Stimulated activated effector memory CD8-positive, alpha-beta T cell treated with anti-CD3 and anti-CD28 coated beads, Interleukin-12 subunit alpha, Interleukin-12 subunit beta, amount 100 ng/mL, for 72 hours (primary cell): ENCODE measurements around the gene ARFGEF3.

Experiments
- ATAC-seq: fragments of 150-1000 bp; cut with Tn5 transposase; 2 replicates; pipeline ENCODE4 v1.10.0; 2021
- DNase-seq, 2 donors: peaks; one replicate each; pipeline ENCODE4 v3.0.0; 2021 to 2022; ENCODE audit warnings: low spot score in 2 of 2
- H3K27ac Mint-ChIP-seq: one replicate; pipeline ENCODE4 v1.8.0; 2022; ENCODE audit warnings: mild to moderate bottlenecking, mixed read lengths
- H3K36me3 Mint-ChIP-seq: one replicate; pipeline ENCODE4 v1.8.0; 2022; ENCODE audit warnings: mild to moderate bottlenecking, mixed read lengths
- H3K4me1 Mint-ChIP-seq: one replicate; pipeline ENCODE4 v1.8.0; 2022; ENCODE audit warnings: mixed read lengths
- H3K4me3 Mint-ChIP-seq: one replicate; pipeline ENCODE4 v1.8.0; 2022; ENCODE audit warnings: mild to moderate bottlenecking, mixed read lengths
- H3K9me3 Mint-ChIP-seq: one replicate; pipeline ENCODE4 v1.8.0; 2022; ENCODE audit warnings: mixed read lengths

ARFGEF3 gene

DNA sequence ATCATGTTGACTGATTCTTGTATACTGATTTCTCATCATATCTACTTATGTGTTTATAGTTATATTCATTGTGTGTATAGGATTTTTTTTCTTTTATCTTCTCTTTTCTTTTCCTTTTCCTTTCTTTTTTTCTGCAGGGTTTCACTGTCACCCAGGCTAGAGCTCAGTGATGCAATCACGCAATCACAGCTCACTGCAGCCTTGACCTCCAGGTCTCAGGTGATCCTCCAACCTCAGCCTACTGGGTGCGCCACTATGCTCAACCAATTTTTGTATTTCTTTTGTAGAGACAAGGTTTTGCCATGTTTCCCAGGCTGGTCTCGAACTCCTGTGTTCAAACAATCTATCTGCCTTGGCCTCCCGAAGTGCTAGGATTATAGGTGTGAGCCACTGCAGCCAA, 58.2 kb downstream of the ARFGEF3 start:
- no peak overlapping the region for H3K27ac Mint-ChIP-seq
- ATAC-seq (no peak), DNase-seq (no peak)
- no peaks in the 10 kb centered on the region for H3K36me3 Mint-ChIP-seq
- no peaks in the 10 kb centered on the region for H3K4me1 Mint-ChIP-seq
- H3K9me3 Mint-ChIP-seq = no peaks in the 10 kb centered on the region
- no peak overlapping the region for H3K4me3 Mint-ChIP-seq

DNA sequence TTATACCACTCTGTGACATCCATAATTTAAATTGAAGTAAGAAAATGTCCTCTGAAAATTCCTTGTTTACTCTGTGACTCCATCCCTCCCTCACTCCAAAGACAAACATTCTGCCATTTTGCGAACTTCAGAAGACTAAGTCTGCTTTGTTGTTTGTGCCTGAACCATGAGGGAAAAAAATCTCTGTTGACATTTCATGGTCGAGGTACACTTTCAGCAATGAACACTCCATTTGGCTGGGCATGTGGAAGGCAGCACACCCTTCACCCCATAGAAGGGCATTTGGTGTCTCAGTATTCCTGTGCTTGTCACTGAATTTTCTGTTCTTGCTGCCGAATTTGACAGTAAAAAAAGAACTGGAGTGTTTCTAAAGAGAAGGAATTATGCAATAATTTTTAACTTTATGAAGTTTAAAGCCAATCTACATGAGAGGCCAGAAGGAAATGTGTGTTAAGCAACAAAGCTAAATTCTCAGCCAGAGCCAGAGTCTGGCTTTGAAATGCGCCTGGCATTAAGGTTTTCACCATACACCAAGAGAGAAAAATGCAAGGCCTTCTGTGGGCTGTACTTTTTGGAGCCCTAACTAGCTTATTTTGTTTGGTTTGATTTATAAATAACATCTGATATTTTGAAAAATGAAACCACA, 61.3 kb downstream of the ARFGEF3 start:
- no peak for ATAC-seq
- DNase-seq = no peak
- H3K27ac Mint-ChIP-seq = no peak overlapping the region
- no peaks in the 10 kb centered on the region for H3K9me3 Mint-ChIP-seq
- no peaks in the 10 kb centered on the region for H3K36me3 Mint-ChIP-seq
- H3K4me1 Mint-ChIP-seq = no peaks in the 10 kb centered on the region
- no peak overlapping the region for H3K4me3 Mint-ChIP-seq

DNA sequence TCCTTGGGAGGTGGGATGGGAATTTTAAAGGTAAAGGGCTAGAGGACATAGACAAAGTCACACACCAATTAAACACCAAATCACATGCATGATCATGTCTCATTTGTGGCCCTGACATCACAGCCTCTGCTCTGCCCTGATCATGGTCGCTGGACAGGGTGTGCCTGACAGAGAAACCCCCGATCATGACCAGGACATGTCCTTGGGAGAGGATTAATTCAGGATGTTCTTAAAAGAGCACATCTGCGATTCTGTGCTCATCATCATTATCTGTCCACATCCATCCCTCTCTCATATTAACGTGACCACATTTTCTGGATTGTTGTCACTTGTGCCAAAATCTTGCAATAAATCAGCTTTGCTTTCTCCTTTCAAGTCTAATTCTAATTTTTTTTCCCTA, 64.2 kb downstream of the ARFGEF3 start:
- no peak overlapping the region for H3K4me3 Mint-ChIP-seq
- H3K27ac Mint-ChIP-seq = no peak overlapping the region
- DNase-seq (no peak), ATAC-seq (no peak)
- H3K4me1 Mint-ChIP-seq = no peaks in the 10 kb centered on the region
- H3K36me3 Mint-ChIP-seq = no peaks in the 10 kb centered on the region
- no peaks in the 10 kb centered on the region for H3K9me3 Mint-ChIP-seq

DNA sequence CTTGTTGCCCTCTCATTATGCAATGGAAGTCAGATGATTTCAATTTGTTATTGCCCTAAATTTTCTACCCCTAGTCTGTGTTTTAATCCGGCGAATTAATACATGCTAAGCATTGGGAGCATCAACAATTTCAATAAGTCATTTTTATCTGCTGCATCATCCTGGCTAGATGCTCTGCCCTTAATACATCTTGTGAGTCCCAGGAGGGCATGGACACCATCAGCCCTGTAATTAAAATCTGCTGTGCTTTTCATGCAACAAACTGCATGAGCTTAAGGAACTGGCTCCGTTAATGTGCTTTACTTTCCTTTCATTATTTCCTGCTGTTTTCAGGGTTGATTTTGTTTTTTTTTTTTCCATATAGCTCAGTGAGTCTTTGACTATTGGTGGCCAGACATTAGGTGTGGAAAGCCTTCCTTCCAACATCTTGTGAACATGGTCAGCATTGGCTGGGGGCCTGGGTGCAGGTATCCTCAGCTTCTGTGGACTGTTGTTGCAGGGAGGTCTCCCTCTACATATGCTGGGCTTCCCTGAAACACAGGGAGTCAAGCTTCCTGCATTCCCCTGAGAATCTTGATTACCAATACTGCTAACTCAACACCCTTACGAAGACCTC, 65.1 kb downstream of the ARFGEF3 start:
- Mint-ChIP-seq H3K9me3 (no peaks in the 10 kb centered on the region), H3K4me1 (no peaks in the 10 kb centered on the region)

DNA sequence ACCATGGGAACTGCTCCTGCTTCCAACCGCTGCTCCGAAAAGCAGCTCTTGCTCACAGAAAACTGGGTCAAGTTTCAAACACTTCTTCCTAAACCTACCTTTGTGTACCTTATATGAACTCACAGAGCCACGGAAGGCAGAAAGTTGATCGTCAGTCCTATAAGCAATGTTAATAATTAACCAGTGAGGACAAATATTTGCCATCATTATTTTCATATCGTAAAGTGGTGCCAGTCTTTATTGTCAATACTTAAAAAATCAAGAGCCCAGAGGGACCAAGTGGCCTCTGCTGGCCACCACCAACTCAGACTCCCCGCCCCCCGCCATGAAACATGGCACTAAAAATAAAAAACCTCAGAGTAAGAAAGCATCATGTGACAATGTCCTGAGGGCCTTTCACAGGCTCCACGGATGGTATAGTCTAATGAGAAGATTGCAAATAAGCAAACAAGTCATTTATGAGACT, 65.6 kb downstream of the ARFGEF3 start:
- no peaks in the 10 kb centered on the region for H3K4me1 Mint-ChIP-seq
- DNase-seq (no peak), ATAC-seq (no peak)
- H3K27ac Mint-ChIP-seq = no peak overlapping the region
- no peaks in the 10 kb centered on the region for H3K9me3 Mint-ChIP-seq
- no peaks in the 10 kb centered on the region for H3K36me3 Mint-ChIP-seq
- H3K4me3 Mint-ChIP-seq = no peak overlapping the region

More for the DNA sequence above, 65.1 kb downstream of the ARFGEF3 start:
- DNase-seq = no peak
- ATAC-seq = no peak
- H3K4me3 Mint-ChIP-seq = no peak overlapping the region
- no peak overlapping the region for H3K27ac Mint-ChIP-seq
- H3K36me3 Mint-ChIP-seq = no peaks in the 10 kb centered on the region

DNA sequence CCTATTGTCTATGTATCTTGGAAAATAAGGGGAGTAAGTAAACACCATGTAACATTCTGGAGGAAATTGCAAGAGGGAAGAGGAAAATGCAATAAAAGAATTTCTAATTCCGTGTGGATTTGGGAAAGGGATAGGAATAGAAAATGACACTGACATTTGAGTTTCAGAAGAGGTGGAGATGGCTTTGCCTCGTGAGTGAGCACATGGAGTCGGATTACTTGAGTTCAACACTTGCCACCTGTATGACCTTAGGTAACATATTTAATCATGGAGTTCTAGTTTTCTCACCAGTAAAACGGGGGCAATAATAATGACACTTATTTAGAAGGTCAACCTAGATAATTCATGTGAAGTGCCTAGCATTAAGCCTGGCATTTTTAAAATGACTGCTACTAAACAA, 67.3 kb downstream of the ARFGEF3 start:
- ATAC-seq = no peak
- Mint-ChIP-seq H3K9me3 (no peaks in the 10 kb centered on the region), H3K4me1 (no peaks in the 10 kb centered on the region), H3K36me3 (no peaks in the 10 kb centered on the region), H3K27ac (no peak overlapping the region), H3K4me3 (no peak overlapping the region)
- no peak for DNase-seq

DNA sequence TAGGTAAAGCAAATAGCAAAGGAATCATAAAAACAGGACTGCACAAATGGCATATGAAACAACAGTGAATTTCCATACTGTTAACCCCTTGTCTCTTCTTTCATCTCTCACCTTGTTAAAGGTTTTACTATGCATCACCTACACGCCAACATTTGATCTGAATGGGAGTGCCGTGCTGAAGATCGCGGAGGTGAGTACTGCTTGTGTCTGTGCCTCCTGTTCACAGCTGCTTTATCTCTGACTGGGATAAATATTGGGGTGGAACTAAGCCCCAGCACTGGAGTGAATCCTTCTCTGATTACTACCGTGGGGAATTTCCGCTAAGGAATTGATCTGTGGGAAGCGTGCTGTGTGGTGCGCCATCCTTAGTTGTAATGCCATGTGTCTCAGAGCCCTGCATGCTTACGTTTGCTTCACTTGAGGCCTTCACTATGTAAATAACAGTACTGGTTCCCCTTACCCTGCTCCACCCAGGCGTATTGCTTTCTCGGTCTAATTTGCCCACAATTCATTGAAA, 68.0 kb downstream of the ARFGEF3 start:
- DNase-seq (no peak), ATAC-seq (no peak)
- Mint-ChIP-seq H3K9me3 (no peaks in the 10 kb centered on the region), H3K4me3 (no peak overlapping the region), H3K36me3 (no peaks in the 10 kb centered on the region), H3K4me1 (no peaks in the 10 kb centered on the region), H3K27ac (no peak overlapping the region)

DNA sequence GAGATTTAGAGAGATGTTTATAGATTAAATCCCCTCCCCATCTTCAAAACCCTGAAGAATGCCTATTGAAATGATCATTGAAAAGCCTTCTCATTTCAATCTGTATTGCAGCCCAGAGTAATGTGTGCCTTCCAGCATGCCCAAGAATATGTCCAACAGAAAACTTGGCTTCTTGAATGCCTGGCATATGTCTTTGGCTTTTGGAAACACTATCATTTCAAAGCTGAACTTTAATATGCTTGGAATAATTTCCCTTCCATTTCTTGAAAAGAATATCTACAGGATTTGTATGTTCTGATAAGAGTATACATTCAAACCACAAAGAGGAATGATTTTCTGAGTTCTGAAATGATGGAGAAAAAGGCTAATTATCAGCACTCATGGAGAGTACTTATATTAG, 68.5 kb downstream of the ARFGEF3 start:
- no peak for ATAC-seq

DNA sequence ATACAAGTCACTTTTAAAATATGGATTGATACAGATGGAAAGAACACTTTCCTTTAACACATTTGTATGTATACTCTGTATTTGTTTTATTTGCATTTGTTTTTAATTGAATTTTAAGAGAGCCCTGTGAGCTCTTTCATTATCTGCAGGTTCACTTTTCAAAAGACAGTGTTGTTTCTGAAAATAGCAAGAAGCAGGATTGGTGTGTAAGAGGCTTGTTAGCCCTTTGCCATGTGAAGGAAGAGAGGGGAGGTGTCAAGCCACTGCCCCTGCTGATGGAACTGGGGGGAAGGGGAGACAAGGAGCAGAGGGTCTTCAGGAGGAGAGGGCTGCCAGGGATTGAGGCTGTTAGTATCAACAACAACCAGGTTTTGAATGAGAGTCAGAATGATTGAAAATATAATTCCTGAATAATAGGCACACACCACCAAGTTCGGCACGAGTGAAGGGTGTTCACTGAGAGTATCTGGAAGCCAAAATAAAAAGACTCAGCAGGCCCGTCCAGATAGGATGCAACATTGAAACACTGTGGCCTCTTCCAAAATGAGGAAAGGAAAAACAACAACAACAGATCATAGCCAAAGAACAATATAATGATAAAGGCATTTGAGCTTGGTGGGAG, 69.1 kb downstream of the ARFGEF3 start:
- H3K27ac Mint-ChIP-seq = no peak overlapping the region
- no peak overlapping the region for H3K4me3 Mint-ChIP-seq
- no peak for DNase-seq
- no peaks in the 10 kb centered on the region for H3K36me3 Mint-ChIP-seq
- H3K9me3 Mint-ChIP-seq = no peaks in the 10 kb centered on the region
- ATAC-seq = no peak
- no peaks in the 10 kb centered on the region for H3K4me1 Mint-ChIP-seq

More for the DNA sequence above, 68.5 kb downstream of the ARFGEF3 start:
- H3K4me1 Mint-ChIP-seq = no peaks in the 10 kb centered on the region
- no peak for DNase-seq
- H3K9me3 Mint-ChIP-seq = no peaks in the 10 kb centered on the region
- H3K4me3 Mint-ChIP-seq = no peak overlapping the region
- no peaks in the 10 kb centered on the region for H3K36me3 Mint-ChIP-seq
- no peak overlapping the region for H3K27ac Mint-ChIP-seq

DNA sequence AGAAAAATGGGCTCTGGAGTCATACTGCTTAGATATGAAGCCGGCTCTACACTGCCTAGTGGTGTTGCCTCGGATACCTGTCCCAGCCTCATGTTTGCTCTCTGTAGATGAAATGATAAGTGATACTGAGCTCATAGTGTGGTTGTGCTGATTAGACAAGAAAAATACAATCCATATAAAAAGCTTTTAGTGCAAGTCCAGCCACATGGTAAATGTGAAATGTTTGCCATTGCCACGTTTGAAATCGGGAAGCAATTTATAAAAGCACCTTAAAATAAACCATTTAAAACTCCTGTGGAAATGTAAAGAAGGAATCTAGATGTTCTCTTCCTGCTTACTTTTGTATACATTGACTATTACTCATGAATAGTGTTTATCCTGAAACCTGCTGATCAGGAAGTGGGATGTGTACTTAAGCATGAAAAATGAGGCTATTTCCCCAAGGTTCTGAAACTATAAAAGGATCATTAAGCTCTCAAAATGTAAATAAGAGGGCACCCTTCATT, 69.7 kb downstream of the ARFGEF3 start:
- no peak overlapping the region for H3K27ac Mint-ChIP-seq
- no peak for DNase-seq
- no peak for ATAC-seq
- no peak overlapping the region for H3K4me3 Mint-ChIP-seq
- H3K4me1 Mint-ChIP-seq = no peaks in the 10 kb centered on the region
- no peaks in the 10 kb centered on the region for H3K9me3 Mint-ChIP-seq
- no peaks in the 10 kb centered on the region for H3K36me3 Mint-ChIP-seq

DNA sequence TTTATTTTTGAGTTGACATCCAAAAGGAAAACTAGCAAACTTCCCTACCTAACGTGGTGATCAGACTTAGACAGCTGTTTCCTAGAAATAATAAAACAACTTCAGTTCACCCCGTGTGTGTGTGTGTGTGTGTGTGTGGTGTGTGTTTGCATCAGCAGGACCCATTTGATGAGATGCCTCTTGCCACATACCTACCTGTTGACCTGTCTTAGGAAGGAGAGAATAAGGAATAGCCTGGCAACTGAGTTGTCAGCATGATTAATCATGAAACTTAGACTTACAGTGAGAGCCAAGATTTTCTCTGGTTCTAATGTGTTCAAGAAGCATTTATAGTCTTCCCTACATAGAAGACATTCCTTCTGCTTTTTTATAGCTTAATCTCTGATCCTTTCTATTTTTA, 72.6 kb downstream of the ARFGEF3 start:
- Mint-ChIP-seq H3K4me1 (no peaks in the 10 kb centered on the region), H3K36me3 (no peaks in the 10 kb centered on the region), H3K9me3 (no peaks in the 10 kb centered on the region), H3K4me3 (no peak overlapping the region), H3K27ac (no peak overlapping the region)
- ATAC-seq (no peak), DNase-seq (no peak)

DNA sequence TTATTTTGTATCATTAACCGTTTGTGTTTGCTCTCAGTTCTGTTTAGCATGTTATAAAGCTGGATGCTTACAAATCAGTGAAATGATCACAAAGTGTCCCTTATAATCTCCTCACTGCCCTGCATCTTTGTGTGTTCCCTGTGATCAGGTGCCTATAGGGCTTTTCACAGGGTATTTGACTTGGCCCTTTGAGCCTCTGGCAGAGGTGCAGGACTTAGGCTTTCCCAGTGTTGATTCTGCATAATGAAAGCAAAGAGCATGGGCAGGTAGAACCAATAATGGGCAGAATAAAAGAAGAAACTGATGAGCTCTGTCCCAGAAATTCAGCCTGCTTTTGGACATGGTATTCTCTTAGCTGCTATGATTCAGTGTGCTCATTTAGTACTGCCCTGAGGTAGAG, 73.5 kb downstream of the ARFGEF3 start:
- no peak overlapping the region for H3K4me3 Mint-ChIP-seq
- no peaks in the 10 kb centered on the region for H3K36me3 Mint-ChIP-seq
- H3K4me1 Mint-ChIP-seq = no peaks in the 10 kb centered on the region
- no peak for ATAC-seq
- H3K27ac Mint-ChIP-seq = no peak overlapping the region
- no peak for DNase-seq
- no peaks in the 10 kb centered on the region for H3K9me3 Mint-ChIP-seq

DNA sequence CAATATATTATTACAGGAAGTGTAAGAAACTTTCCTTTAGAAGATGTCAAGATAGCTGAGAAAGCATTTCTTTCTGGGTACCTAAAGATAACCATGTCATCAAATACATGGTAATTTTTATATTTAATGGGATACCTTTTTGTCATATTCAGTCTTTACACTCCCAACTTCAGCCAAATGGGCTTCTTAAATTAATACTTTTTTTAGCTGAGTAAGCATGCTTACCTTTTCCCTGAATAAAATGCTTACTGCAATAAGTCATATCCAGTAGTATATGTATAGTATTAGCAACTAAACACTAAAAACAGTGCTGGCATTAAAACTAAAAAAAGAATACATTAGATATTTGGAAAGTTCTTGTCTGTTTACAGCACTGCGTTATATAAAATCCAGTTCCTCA, 74.0 kb downstream of the ARFGEF3 start:
- Mint-ChIP-seq H3K36me3 (no peaks in the 10 kb centered on the region), H3K27ac (no peak overlapping the region), H3K9me3 (no peaks in the 10 kb centered on the region), H3K4me3 (no peak overlapping the region), H3K4me1 (no peaks in the 10 kb centered on the region)
- DNase-seq (no peak), ATAC-seq (no peak)

DNA sequence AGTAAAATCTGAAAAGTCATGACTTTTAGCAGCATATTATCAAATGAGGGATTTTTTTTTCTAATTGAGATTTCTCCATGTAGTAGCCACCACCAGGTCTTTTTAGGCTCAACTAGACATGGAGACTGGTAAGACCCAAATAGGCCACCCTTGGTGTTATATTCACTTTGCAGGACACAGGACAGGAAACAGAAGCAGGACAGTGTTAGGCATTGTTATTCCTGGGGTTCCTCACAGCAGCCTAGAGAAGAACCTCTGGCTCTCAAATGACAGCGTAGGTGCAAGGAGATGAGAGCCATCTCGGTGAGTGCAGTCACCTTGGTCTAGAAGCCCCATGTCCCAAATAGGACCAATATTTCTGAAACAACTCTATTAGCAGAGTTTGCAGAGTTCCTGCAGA, 75.7 kb downstream of the ARFGEF3 start:
- H3K9me3 Mint-ChIP-seq = no peaks in the 10 kb centered on the region
- no peaks in the 10 kb centered on the region for H3K36me3 Mint-ChIP-seq
- no peak for DNase-seq
- H3K4me3 Mint-ChIP-seq = no peak overlapping the region
- no peak for ATAC-seq
- no peaks in the 10 kb centered on the region for H3K4me1 Mint-ChIP-seq
- no peak overlapping the region for H3K27ac Mint-ChIP-seq

DNA sequence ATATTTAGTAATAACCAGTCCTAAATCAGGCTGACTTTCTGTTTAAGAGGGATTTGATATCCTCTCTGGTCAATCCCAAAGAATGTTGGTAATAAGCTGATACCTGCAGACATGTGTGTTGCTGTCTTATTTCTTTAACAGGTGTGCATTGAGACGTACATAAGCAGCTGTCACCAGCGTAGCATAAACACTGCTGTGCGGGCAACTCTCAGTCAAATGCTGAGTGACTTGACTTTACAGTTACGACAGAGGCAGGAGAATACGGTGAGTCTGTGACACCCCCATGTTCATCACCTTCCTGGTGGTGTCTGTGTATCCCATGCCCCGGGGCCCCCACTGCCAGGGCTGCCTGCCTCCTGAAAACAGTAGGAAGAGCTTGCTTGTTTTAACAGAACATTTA, 76.6 kb downstream of the ARFGEF3 start:
- ATAC-seq (no peak), DNase-seq (no peak)
- Mint-ChIP-seq H3K9me3 (no peaks in the 10 kb centered on the region), H3K4me3 (no peak overlapping the region), H3K36me3 (no peaks in the 10 kb centered on the region), H3K4me1 (no peaks in the 10 kb centered on the region), H3K27ac (no peak overlapping the region)

DNA sequence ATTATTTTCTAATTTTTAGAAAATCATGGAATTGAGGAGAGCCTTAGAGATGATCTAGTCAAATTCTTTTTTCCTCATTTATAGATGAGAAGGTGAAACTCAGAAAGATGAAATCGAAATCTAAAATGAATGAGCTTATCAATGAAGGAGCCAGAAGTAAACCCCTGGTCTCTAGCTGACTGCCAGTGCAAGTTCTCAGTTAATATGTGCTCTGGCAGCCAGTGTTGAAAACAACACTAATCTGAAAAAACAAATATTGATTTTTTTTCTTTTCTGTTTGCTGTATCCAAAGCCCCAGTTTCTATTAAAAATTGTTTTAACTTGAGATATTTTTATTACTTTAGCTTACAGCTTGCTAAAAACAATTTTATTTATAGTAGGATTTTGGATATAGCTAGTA, 78.0 kb downstream of the ARFGEF3 start:
- Mint-ChIP-seq H3K27ac (no peak overlapping the region), H3K4me1 (no peaks in the 10 kb centered on the region), H3K36me3 (no peaks in the 10 kb centered on the region), H3K9me3 (no peaks in the 10 kb centered on the region), H3K4me3 (no peak overlapping the region)
- no peak for DNase-seq
- ATAC-seq = no peak
